ENCODE data around the gene PCDH9.

PCDH9 gene

GRCh38 chr13:67229481-67230403 lies at the start of gene PCDH9:
Gene PCDH9 (minus strand): TSS chr13:67230336. CDS start chr13:67228440, 1,896 bp downstream.
- DNase-seq, result no peak

DNA sequence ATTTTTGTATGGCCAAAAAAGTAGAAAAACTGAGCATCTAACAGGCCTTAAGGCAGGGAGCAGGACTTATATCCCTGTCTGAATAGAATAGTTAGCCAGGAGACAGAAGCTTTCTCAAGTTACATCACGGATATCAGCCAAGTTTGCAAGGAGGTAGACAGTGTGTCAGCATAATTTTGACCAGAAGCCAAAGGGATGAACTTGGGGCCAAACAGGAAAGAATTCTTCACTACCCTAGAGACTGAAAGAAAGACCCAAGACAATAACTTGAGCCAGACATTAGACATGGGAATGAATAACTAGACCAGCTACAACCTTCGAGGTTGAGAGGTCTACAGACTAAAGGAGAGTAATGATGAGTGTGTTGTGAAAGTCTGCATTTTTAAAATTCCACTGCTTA lies 48.1 kb upstream of the PCDH9 start:
- DNase-seq, result no peak

- no peak for DNase-seq
These were observed 47.4 kb upstream of the PCDH9 start for GRCh38 chr13:67277581-67277980.

GRCh38 chr13:67275351-67275960 lies 45.3 kb upstream of the PCDH9 start:
- DNase-seq, result no peak

GRCh38 chr13:67273001-67273400 lies 42.9 kb upstream of the PCDH9 start:
- no peak for DNase-seq

GRCh38 chr13:67267136-67267535 lies 37.0 kb upstream of the PCDH9 start:
- no peak for DNase-seq

- DNase-seq, result no peak
These were observed 29.1 kb upstream of the PCDH9 start for GRCh38 chr13:67259208-67259607.

DNA sequence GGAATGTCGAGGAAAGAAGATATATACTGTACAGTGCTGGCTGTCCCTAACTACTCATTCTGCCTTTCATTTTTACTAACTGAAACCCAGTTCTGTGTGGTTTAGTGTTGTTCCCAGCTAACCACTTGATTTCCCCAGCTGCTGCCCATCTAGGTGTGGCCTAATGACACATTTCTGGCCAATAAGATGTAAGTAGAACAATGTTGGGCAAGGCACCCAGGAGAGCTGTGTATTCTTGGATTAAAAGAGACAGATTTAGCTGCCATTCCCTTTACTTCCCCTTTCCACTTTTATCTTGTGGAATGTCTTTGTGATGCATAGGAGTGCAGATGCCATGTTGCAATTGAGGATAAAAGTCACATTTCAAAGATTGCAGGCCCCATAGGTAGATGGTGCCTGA lies 28.3 kb upstream of the PCDH9 start:
- no peak for DNase-seq

- no peak for DNase-seq
These were observed 8.7 kb upstream of the PCDH9 start for GRCh38 chr13:67238861-67239260.

DNA sequence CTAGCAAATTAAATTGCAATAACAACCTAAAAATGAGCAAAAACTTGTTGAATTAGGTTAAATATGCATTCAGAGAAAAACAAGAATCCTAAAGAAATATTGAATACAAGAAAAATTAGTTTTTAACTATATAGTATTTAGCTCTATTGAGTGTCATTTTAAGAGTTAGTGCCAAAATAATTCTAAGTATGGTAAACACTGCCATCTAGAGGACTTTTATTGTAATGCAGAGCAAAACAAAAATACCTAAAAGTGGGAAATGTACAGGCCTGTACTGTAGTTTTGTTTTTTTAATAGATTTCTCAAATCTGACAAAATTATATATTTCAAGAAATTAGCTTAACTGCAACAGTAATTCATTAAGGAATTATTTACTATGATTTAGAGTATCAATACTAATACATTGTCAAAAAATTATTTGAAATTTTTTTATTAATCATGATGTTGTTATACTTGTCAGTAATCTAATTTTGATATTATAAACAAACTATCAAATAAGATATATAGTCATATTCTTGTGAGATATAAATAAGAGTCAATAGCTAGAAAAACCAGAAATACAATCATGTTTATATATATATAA lies 8.2 kb upstream of the PCDH9 start:
- peak; percentile 15 for DNase-seq

DNA sequence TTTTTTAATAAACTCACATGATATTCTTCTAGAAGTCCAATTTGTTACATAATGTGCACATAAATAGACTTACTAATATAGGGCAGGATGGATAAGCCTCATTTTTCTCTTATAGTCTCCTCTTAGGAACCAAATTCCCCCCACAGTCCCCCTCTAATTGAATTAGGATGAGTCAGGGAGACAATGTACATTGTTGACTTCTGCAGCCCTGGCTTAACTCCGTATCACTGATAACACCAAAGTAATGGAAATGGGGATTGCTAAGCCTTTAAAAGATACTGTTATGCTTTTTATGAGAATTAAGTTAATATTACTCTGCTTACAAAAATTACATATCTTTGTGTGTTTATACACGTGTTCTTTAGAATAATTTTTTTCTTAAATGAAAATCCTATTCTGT lies 5.1 kb upstream of the PCDH9 start:
- DNase-seq, result no peak

- no peak for DNase-seq
These were observed 2.2 kb upstream of the PCDH9 start for GRCh38 chr13:67232384-67232783.

DNA sequence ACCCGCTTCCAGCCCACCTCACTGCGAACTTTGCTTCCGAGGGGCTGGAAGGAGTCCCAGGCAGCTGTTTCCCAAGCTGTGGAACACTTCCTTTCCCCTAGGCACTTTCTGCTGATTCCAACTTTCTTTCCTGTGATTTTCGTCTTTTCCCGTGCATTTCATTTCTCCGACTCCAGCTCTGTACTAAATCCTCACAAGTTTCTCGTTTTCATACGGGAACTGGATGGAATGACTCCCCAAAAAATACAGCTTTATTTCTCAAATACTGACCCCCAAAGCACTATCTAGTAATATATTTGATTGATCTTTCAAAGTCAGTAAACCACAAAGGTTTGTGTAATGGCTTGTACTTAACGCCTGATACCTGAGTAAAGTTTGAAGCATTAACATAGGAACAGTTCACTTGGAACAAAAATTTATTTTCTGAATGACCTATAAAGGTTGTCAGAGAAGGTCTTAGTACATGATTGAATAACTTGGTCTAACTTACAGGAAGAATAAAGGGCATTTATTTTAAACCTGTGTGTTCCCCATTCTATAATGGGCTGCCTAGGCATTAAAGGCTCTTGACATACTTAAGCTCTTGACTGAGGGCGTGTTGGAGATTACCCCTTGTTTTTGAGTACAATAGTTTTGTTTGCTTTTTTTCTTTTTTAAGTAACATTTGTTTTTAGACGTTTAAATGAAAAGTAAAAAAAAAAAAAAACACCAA lies 1.3 kb upstream of the PCDH9 start:
- no peak for DNase-seq

DNA sequence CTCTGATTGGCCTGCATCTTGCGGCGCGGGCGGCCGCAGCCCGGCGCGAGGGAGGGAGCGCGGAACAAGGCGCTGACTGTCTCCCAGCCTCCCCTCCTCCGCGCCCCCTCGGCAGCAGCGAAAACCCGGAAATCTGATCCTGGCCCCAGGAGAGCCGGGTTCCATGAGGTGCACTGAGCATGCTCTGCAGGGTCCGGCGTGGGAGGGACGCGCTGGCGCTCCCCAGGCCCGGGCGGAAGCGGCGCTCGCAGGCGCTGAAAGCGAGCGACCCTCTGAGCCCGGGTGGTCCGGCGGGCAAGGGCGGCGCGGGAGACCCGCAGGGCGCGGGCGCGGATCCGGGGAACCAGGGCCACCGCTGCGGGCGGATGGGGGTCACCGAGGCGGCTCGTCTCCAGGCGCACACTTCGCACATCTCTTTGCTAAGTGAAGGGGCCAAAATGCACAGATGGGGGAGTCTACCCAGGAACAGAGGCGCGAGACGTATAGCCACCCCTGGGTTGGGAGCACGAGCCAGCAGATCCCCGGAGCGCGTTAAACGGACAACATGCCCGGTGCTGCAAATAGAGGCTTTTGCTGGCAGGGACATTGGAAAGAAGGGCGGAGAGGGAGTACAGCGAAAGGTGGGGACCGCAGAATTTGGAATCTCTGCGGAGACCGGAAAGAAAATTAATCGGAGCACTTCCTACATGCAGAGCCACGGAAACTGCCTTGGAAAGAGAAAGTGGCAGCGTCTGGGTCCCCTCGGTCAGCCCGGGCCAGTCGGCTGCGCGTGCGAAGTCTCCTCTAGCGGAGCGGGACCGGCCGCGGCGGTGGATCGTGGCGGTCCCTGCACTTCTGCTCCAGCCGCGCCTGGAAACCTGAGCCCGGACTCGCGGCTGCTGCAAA lies 510 bp upstream of the PCDH9 start:
- peak; percentile 81 for DNase-seq

DNA sequence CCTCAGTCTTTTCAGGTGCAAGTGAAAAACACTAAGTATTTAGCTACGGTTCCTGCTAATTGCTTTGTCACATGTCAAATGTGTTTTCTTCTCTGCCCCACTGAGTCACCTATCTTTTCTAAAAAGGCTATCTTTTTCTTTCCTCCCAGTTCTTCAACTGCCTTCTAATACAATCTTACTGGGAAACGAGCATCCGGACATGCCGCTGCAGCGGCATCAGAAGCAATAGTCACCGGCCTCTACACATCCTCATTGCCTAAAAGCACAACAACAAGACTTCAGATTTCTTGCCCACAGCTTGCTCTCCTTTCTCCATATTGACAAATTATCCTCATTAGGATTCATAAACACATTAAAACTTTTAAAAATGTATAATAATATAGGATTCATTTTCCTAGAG lies 1.2 kb downstream of the PCDH9 start:
- no peak for DNase-seq

GRCh38 chr13:67228031-67228430 lies 2.1 kb downstream of the PCDH9 start:
- no peak for DNase-seq

- no peak for DNase-seq
These were observed 2.8 kb downstream of the PCDH9 start for GRCh38 chr13:67227131-67227983.

DNA sequence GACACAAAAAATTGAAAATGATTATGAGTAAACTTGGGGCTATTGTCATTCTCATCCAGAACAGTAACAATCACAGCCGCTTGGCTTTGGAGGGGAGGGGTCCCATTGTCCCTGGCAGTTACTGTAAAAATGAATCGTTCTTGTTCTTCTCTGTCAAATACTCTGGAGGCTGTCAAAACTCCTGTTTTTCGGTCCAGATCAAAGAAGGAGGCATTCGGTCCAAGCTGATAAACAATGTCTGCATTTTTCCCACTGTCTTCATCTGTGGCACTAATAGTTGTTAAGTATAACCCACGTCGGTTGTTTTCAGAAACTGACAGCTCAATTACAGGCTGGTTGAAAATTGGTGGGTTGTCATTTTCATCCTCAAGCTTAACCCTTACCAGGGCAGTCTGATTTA lies 3.4 kb downstream of the PCDH9 start:
- no peak for DNase-seq

- DNase-seq, result no peak
These were observed 4.6 kb downstream of the PCDH9 start for GRCh38 chr13:67225252-67226159.

DNA sequence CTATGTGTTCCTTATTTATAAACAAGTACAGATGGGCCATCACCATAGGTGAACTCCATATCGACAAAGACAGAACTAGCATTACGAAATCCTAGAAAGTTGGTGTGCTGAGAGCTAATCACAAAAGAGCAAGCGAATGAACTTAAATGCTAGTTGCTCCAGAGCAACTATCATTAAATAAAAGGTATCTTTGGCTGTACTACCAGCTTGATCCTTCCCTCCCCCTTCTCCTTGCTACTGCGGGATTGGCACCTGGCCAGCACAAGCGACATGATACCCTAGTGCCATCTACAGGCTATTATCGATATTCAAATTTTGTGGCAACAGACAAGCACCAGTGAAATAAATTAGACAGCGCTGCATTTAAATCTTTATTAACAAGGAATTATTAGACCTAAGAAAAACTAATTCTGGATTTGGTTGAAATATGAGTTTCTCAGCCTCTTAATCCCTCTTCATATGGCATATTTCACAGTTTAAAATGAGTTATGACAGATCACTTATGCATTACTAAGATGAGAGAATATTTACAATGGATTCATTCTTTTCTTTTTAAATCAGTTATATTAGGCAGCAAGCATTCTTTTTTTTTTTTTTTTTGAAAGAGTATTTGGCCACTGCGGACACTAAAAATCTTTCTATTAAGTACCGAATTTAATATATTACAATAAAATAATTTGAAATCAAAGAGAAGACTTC lies 5.8 kb downstream of the PCDH9 start:
- DNase-seq, result peak; percentile 72

All from RPMI8226 (cell line).